Upper lobe of left lung (tissue), 6 donors: ENCODE measurements around the gene EMD. TPM values are rescaled to one million over a fixed set of nuclear protein-coding genes. Genes with fewer than 3 reads are reported as not detected.
"Not testable (repeated sequence)": the region's sequence is repeated elsewhere in the genome, so short reads cannot be mapped to it uniquely, and the experiment has no call there.

Source experiments
- ATAC-seq, 2 donors: fragments of 200-7000 bp; cut with Tn5 transposase; one replicate each; pipeline ENCODE4 v1.9.1; 2022; ENCODE audit warnings: mild to moderate bottlenecking in 2 of 2, moderate library complexity in 2 of 2; ENCODE audit not compliant: low FRiP score in 2 of 2
- DNase-seq, 2 donors: peaks; one replicate each; pipeline ENCODE4 v3.0.0-alpha.2; 2019 to 2020
- H3K27ac ChIP-seq, 4 donors: fragments of 200-600 bp; sonication (generic); one replicate each; pipeline ENCODE4 v1.5.1; 2016 to 2019
- H3K27me3 ChIP-seq, 4 donors: fragments of 200-600 bp; sonication (generic); one replicate each; pipeline ENCODE4 v1.5.1; 2017 to 2019
- H3K36me3 ChIP-seq, 4 donors: fragments of 200-600 bp; sonication (generic); one replicate each; pipeline ENCODE4 v1.5.1; 2016 to 2019
- H3K4me1 ChIP-seq, 4 donors: fragments of 200-600 bp; sonication (generic); one replicate each; pipeline ENCODE4 v1.5.1; 2018 to 2019
- H3K4me3 ChIP-seq, 4 donors: fragments of 200-600 bp; sonication (generic); one replicate each; pipeline ENCODE4 v1.5.1; 2017 to 2019; ENCODE audit warnings: mild to moderate bottlenecking in 2 of 4, moderate library complexity in 1 of 4
- H3K9me3 ChIP-seq, 4 donors: fragments of 200-600 bp; sonication (generic); one replicate each; pipeline ENCODE4 v1.5.1; 2018 to 2019
- CTCF ChIP-seq, 6 experiments: fragments of 450-650 bp in 4 of 6; fragments of 200-600 bp in 2 of 6; sonication (generic) in 2 of 6; IDR thresholded peaks; one replicate each; pipeline ENCODE4 v1.5.1; 2016 to 2019; ENCODE audit warnings: antibody characterized with exemption in 6 of 6
- EP300 ChIP-seq, 4 donors: sonication (generic); formaldehyde crosslinking; IDR thresholded peaks; one replicate each; pipeline ENCODE4 v1.5.1; 2017; ENCODE audit warnings: antibody characterized with exemption in 4 of 4, control low read depth in 2 of 4
- POLR2A ChIP-seq, 4 donors: fragments of 450-650 bp; IDR thresholded peaks; one replicate each; pipeline ENCODE4 v1.5.1; 2016 to 2017; ENCODE audit warnings: antibody characterized with exemption in 4 of 4, mild to moderate bottlenecking in 2 of 4
- POLR2AphosphoS5 ChIP-seq, 2 donors: sonication (generic); formaldehyde crosslinking; IDR thresholded peaks; one replicate each; pipeline ENCODE4 v1.5.1; 2017; ENCODE audit warnings: antibody characterized with exemption in 2 of 2
- WGBS, 2 donors: methylation state at CpG; one replicate each; pipeline ENCODE4 v1.1.5; 2017 to 2018; 5-methylcytosine and 5-hydroxymethylcytosine counted together
- total RNA-seq, 6 donors: library from RNA; depleted of rRNA in 4 of 6; stranded (reverse); fragments of >200 nt in 4 of 6; gene quantifications; one replicate each; pipeline versions ENCODE4 v1.1.0 to v1.2.1, GENCODE V29; 2016 to 2021
- donor health status: DM: no; HTN: no; CAD: no; lungs with moderate emphysema.
- donor health status: DM: no; HTN: yes; CAD: no; lungs with severe emphysema.

Gene EMD
- total RNA-seq, 6 donors from 2014 or later, result 42.3 to 60.8 (median 53.6) TPM

- Histone ChIP-seq H3K27ac (no peak overlapping the region), H3K4me1 (no peaks in the 10 kb centered on the region), H3K36me3 (no peaks in the 10 kb centered on the region), H3K4me3 (no peak overlapping the region), H3K9me3 (no peaks in the 10 kb centered on the region), H3K27me3 (no peaks in the 10 kb centered on the region)
- WGBS, 2 donors, result 82 to 84% methylated on average over 5 to 10 of the region's 10 CpGs
- TF ChIP-seq POLR2AphosphoS5 (IDR thresholded peaks at IDR 0.05) (no peak), POLR2A (IDR thresholded peaks at IDR 0.05) (no peak), CTCF (IDR thresholded peaks at IDR 0.05) (no peak), EP300 (IDR thresholded peaks at IDR 0.05) (no peak)
- ATAC-seq (no peak), DNase-seq (no peak)
Measured at GRCh38 chrX:154334496-154334895, 44.6 kb upstream of the EMD start.

- Histone ChIP-seq H3K27ac (peak overlapping the region in 2 of 4 donors; percentile 49 to 79), H3K4me3 (peak overlapping the region in 2 of 4 donors; percentile 17 to 29)
- not testable (repeated sequence) for H3K9me3 ChIP-seq, H3K4me1 ChIP-seq, H3K36me3 ChIP-seq, H3K27me3 ChIP-seq
- no CpG with 5 or more reads among the region's 115 CpGs for WGBS, 2 donors
- DNase-seq, result peak in 1 of 2 donors; percentile 87
- ATAC-seq, result peak; percentile 89 to 91
Measured at GRCh38 chrX:154341399-154342298, 37.4 kb upstream of the EMD start.

GRCh38 chrX:154343063-154343462, 36.0 kb upstream of the EMD start:
- not testable (repeated sequence) for H3K4me3 ChIP-seq, H3K4me1 ChIP-seq, H3K36me3 ChIP-seq, H3K27ac ChIP-seq, H3K9me3 ChIP-seq, DNase-seq, H3K27me3 ChIP-seq
- no CpG with 5 or more reads among the region's 16 CpGs for WGBS, 2 donors
- ATAC-seq, result peak in 1 of 2 donors; percentile 0

- no CpG with 5 or more reads among the region's 20 CpGs for WGBS, 2 donors
Measured at GRCh38 chrX:154343620-154344019, 35.5 kb upstream of the EMD start.

GRCh38 chrX:154348114-154348531, 31.0 kb upstream of the EMD start:
- ATAC-seq (no peak), DNase-seq (no peak)
- Histone ChIP-seq H3K27ac (no peak overlapping the region), H3K36me3 (peaks cover 8 to 50% (median 40%) of the 10 kb centered on the region in 4 donors), H3K4me3 (no peak overlapping the region), H3K4me1 (peaks cover 0 to 29% (median 13%) of the 10 kb centered on the region in 4 donors), H3K9me3 (no peaks in the 10 kb centered on the region), H3K27me3 (no peaks in the 10 kb centered on the region)
- 79 to 80% methylated on average over 1 to 6 of the region's 7 CpGs for WGBS, 2 donors
- TF ChIP-seq POLR2A (IDR thresholded peaks at IDR 0.05), result no peak

More at GRCh38 chrX:154343620-154344019, 35.5 kb upstream of the EMD start:
- not testable (repeated sequence) for H3K27ac ChIP-seq, H3K4me1 ChIP-seq, H3K9me3 ChIP-seq, DNase-seq, H3K36me3 ChIP-seq, H3K27me3 ChIP-seq, H3K4me3 ChIP-seq
- peak; percentile 47 to 64 for ATAC-seq

- no peaks in the 10 kb centered on the region for H3K27me3 ChIP-seq
- peaks cover 10 to 57% (median 46%) of the 10 kb centered on the region in 4 donors for H3K36me3 ChIP-seq
- ATAC-seq (no peak), DNase-seq (peak in 1 of 2 donors; percentile 75)
- no peak overlapping the region for H3K4me3 ChIP-seq
- H3K9me3 ChIP-seq, result no peaks in the 10 kb centered on the region
- 89% methylated on average over 24 of the region's 24 CpGs; no CpG with 5 or more reads in 1 of the 2 donors for WGBS, 2 donors
- H3K27ac ChIP-seq, result no peak overlapping the region
- TF ChIP-seq CTCF (IDR thresholded peaks at IDR 0.05), result no peak
- TF ChIP-seq POLR2AphosphoS5 (IDR thresholded peaks at IDR 0.05), result no peak
- no peak for TF ChIP-seq POLR2A (IDR thresholded peaks at IDR 0.05)
- no peak for TF ChIP-seq EP300 (IDR thresholded peaks at IDR 0.05)
- H3K4me1 ChIP-seq, result peaks cover 0 to 29% (median 13%) of the 10 kb centered on the region in 4 donors
Measured at GRCh38 chrX:154348646-154349358, 30.3 kb upstream of the EMD start.
